Effector CD8-positive, alpha-beta T cell (primary cell): ENCODE data around the gene LRRC53.

Experiments
- DNase-seq: peaks from one replicate; lab custom pipeline; 2025; lab: John Stamatoyannopoulos, UW
- total RNA-seq, 4 experiments: gene quantifications; one replicate each; lab custom pipeline; 2026; lab: John Stamatoyannopoulos, UW

The LRRC53 gene
- total RNA-seq = 0 reads per million in 4 experiments

DNA sequence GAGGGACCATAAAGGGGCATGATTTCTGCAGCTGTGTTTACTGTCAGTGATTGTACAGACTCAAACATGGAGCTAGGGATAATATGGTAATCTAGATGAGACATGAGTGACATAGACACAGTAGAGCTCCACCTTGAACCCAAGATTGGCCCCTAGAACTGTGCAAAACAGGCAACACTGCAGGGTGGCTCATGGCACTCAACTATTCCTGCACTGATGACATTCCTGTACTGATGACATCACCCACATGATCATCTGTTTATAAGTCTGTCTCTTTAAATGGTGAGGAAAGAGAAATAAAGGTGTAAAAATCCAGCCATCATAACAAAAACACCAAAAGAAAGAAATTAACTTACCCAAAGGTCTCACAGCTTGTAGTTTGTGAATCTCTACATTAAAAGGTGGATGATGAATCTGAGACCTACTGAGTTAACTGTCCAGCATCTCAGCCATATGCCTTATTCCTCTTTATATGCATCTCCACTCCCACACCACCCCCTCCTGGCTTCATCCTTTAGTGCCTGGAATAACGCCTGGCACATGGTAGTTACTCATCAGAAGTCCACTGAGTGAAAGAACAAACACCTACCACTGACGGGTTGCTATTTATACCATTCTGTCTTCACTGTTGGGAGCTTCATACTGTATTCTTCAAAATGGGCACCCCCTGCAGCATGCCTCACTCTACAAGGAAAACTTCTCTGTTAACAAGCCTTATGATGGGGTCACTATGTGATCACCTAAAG is at the start of gene LRRC53:
LRRC53 (minus strand) TSS at position 442 of the 746 bp plus-strand sequence. CDS start 29,262 bp downstream, outside the sequence.
- no peak for DNase-seq

GRCh38 chr1:74549932-74550331 is 37.5 kb upstream of the LRRC53 start:
- DNase-seq = no peak

- no peak for DNase-seq
Measured at GRCh38 chr1:74548961-74549750, 36.7 kb upstream of the LRRC53 start.

- DNase-seq = no peak
Measured at GRCh38 chr1:74545821-74546220, 33.4 kb upstream of the LRRC53 start.

DNA sequence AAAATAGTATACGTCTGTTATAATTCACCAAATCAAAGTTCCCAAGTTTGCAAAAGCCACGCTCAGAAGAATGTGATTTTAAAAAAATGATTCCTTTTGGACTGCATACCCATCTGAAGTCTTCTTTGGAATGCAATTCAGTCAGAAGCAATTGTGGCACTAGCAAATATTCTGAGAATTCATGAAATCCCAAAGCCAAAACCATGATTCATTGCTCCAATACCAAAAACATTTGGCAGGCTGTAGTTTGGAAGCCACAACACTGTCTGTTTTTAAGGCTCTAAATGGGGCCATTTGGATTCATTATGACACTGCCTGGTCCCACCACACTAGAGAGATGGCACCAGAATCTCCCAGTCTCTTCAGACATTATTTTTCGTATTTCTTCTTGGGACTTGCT is 21.8 kb upstream of the LRRC53 start:
- DNase-seq = no peak

- DNase-seq = no peak
Measured at GRCh38 chr1:74531796-74532195, 19.4 kb upstream of the LRRC53 start.

DNA sequence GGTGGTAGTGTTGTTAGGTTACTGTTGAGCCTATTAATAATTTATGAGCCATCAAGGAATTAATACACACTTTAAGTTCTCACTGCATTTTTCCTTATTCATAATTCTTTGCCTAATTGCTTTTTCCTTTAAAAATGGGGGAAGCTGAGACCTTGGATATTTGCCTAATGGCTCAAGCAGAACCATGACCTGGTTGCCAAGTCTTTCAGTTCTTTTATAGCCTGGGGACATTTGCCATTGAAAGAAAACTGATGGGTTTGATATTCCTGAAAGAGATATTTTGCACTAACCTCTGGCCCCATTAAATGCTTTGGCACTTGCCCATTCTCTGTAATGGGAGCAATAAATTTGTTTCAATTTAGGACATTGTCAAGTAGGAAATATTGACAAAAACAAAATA is 18.5 kb upstream of the LRRC53 start:
- no peak for DNase-seq

DNA sequence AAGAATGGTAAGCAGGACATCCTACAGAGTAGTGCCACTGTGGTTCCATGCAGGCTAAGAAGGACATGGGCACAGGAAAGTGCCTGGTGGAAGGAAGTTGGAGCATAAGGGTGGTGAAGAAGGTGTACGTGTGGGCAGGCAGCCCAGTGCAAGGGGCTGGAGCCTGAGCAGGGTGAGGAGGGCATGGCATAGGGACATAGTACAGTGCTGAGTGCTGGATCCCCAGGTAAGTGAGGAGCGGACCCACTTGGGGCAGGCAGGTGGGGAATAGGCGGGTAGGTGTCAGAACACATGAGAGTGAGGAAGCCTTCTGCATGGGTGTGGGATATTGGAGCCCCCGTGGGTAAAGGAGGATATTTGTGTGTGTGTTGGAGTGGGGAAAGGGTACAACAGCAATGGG is 15.7 kb upstream of the LRRC53 start:
- no peak for DNase-seq

DNA sequence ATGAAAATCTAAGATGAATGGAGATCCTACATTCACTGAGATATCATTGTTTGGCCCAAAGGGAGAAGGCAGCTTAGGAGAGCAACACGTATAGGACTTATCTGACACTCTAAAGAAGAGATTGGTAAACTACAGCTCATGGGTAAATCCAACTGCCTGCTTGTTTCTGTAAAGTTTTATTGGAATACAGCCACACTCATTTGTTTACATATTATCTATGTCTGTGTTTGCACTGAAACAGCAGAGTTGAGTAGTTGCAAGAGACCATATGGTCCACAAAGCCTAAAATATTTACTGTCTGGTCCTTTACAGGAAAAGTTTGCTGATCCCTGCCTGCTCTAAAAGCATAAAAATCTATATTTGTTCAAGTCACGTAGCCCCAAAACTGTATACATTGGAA is 14.3 kb upstream of the LRRC53 start:
- DNase-seq = no peak

GRCh38 chr1:74523873-74524480 is 11.6 kb upstream of the LRRC53 start:
- DNase-seq = no peak

DNA sequence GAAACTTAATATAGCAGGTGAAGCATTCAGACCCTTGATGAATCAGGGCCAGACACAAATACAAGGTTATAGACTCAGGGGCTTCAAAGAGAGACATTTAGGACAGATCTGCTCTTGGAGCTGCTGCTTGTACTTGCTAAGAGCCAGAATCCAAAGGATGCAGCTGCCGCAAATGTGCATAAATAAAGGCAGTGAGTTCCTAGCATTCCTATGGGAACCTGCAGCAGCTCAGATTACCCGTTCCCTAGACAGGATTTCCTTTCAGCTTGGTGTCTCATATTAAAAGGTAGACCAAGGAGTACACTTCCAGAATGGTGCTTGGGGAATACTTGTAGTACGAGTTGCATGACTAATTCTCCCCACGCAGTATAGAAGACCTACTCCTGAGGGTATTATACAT is 9.7 kb upstream of the LRRC53 start:
- no peak for DNase-seq

DNA sequence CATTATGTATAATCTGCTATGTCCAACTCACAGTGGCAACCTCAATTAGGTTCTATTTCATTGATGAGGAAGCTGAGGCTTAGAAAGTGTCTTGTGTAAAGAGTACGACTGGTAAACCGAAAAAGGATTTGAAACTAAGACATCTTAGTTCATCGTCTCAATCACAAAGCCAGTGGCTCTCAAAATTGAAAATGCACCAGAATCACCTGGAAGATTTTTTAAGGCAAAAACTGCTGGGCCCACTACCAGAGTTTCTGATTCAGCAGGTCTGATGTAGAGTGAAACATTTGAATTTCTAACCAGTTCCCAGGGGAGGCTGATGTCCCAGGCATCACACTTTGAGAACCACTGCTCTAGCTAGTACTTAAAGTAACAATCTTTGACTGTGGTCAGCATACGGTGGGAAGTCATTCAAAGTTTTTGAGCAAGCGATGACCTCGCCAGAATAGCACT is 5.2 kb upstream of the LRRC53 start:
- no peak for DNase-seq

DNA sequence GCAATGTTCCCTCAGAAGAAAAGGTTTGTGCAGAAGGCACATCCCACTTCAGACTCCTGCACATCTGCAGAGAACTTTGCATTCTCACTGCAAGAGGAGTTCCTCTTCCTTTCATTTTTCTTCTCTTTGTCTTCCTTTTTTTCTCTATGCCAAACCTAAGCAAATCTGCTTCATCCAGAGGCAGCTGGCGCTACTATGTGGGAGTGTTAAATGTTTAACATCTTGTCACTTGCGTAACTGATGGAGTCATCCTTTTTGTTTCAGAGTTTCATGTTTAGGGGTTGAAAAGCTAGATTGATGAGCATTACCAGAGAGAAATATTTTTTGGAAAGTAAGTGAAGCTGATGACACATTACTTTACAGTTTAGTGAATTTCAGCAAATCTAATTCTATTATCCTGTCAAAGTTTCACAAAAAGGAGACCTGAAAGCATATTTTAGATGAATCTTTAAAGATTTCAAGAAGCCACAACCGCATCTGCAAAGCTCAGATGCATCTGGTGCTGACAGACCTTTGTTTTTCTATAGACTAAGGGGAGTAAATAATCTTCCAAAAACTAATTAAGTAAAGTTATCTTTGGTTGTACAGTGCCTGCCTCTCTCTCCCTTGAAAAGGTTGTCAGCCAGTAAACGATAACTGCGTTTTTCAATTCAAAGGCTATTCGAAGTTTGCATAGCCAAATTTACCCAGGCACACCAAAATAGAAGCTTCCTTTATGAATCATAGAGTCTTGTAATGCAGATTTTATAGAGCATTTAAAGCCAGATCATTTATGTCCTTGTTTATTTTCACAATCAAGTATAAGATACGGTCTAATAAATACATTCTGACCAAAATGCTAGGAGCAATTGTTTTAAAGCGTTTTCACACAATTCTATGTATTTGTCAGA is 1.2 kb upstream of the LRRC53 start:
- no peak for DNase-seq

DNA sequence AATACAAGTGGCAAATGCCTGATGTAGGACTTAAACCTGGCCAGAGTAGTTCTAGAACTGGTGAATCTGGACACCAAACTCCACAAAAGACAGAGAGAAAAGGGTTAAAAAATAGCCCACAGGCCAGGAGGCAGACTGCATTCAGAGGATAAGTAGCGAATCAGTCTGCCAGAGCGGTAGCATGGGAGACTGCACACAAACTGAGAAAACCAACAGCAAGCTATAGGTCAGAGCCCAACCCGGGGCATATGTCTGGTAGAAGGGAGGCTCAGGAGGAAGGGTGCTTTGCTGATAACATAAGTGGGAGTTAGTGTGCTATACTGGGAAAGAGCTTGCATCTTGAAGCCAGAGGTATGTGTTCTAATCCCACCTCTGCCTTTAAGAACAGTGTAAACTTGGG is 4.0 kb downstream of the LRRC53 start:
- DNase-seq = no peak

DNA sequence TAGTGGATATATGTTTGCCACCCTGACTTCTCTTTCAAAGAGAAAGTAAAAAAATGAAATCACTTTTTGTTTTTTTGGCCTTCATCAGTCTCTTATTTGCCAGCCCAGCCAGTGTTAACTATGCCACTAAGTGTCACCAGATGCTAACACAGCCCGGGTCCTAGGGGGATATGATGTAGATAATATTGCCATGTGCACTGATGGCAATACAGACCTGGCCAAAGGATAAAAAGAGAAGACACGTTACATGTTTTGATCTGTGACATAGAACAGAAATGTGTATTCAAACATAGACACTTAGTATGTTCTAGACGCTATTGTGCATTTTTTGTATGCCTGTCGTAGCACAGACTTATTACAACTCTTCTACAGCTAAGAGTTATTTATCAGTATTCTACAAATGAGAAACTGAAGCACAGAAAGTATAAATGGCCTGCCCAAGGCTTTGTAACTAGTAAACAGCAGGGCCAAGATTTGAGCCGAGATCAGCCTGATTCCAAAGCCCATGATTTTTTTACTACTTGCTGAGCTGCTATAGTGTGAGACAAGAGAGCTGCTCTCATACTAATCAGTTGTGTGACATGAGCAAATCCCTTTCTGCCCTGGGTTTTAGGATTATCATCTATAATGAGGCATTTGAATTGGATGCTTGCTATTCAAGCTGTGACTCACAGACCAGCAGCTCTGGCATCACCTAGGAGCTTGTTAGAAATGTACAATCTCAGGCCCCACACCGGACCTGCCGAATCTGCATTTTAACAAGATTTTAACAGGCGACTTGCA is 6.3 kb downstream of the LRRC53 start:
- no peak for DNase-seq

DNA sequence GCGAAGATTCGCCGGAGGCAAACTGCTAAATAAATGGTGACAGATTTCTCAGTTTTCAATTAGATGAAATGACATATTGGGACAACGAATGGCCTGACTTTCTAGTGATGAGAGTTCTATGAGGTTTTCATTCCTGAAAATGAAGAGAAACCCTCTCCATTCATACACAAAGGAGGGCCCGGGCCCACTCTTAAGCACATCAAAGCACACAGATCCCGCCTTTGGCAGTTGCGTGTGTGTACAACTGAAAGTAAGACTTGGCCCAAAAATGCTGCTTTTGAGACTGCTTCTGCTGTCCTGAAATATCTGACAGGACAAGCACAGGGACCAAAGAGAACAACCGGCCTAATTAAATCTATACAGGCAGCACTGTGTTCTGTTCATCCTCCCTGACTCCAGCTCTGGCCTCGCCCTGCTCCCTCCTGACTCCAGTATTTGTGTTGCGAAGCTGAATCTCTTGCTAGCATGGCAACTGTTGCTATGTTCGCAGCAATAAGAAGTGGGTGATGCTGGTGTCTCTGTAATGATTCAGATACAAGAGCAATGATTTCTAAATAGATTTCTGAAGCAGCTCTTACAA is 7.4 kb downstream of the LRRC53 start:
- DNase-seq = no peak

DNA sequence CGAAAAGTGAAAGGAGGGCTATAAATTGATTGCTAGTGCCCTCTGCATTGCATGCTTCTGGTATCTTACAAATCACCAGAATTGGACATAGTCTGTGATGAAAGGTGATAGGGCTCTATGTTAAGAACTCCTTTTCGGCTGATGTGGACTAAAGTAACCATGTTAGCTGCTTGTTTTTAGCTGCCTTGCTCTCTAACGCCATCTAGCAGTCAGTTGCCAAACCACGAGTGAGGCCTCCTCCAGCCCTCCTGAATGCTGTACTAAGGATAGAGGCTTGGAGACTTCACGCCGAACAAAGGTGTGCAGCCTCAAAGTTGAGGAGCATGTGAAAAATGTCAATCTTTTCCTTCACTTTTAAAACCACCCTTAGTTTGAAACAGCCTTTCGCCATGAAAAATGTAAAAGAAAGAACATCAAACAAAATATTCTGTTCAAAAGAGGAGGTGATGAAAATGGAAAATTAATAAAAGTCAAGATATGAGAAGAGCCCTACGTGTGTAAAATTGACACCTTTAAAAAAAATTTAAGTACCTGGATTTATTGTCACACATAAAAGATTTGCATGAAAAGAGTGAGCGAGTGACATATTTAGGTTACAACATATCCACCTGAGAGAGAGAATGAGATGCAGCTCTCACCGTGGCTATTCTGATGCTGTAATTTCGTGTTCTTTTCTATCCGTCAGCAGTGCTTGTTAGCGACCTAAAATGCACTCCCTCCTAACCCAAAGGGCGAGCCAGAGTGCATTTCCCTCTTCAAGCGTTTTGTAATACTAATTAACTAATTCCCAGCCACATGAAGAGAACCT is 8.1 kb downstream of the LRRC53 start:
- no peak for DNase-seq

DNA sequence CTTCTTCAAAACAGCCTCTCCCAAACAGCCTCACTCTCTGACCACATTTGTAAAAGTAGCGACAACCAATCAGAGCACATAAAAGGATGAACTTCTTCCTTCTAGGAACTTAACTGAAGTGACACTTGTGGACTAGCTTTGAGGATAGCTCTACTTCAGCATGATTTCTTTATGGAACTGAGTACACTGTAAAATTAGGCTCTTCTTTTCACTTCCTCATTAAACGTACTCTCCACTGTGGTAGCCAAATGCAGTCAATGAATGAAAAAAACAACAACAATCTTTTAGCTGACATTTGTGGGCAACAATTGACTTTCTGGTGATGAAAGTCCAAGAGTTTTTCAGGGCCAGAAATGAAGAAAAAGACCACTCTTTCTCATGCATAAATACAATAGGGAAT is 9.6 kb downstream of the LRRC53 start:
- DNase-seq = no peak

GRCh38 chr1:74502432-74502831 is 10.0 kb downstream of the LRRC53 start:
- no peak for DNase-seq

DNA sequence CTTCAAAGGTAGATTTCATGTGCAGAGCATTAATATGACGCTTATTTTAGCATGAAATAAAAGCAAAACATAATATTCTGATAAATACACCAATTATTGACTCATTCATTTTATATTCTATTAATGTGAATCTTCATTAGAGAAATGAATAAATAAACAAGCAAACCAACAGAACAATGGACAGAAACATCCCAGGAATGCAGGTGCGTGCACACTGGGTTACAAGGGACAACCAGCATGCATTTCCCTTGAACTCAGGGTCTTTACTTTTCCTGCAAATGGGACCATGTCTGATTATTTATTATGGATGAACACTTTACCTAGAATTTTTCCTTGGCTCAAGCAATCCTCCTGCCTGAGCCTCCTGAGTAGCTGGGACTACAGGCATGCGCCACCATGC is 13.5 kb downstream of the LRRC53 start:
- DNase-seq = no peak
